ENCODE measurements around the gene IFT27.

IFT27 gene

DNA sequence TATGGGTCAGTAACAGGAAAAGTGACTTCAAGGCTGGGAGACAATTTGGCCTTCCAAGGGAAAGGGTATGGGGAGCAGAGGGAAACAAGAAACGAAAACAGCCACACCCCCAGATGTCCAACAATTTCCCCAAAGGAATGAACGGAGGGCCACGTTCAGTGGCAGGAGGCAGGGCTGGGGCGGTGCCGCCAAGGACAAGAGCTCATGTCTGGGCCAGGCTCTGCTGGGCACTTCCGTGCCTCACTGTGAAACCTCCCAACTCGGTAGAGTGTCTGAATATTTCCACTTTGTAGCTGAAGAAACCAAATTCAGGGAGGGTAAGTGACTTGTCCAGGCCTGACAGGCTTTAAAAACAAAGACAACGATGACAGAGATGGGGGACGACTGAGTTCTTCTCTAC lies 11.9 kb downstream of the IFT27 start:
- Histone ChIP-seq H3K36me3 (replicated peaks) (peaks cover 2% of the 10 kb centered on the region), H3K27ac (no peak overlapping the region), H3K27me3 (replicated peaks) (no peaks in the 10 kb centered on the region), H3K4me3 (ENCODE audit: low read depth, low read length) (no peak overlapping the region)
- in situ Hi-C loops (cut with HindIII; ENCODE audit: low pct_ligation_motif_present, low sequenced_read_pairs) = no loop called here
- DNase-seq = no peak
- TF ChIP-seq, protein P1, sequence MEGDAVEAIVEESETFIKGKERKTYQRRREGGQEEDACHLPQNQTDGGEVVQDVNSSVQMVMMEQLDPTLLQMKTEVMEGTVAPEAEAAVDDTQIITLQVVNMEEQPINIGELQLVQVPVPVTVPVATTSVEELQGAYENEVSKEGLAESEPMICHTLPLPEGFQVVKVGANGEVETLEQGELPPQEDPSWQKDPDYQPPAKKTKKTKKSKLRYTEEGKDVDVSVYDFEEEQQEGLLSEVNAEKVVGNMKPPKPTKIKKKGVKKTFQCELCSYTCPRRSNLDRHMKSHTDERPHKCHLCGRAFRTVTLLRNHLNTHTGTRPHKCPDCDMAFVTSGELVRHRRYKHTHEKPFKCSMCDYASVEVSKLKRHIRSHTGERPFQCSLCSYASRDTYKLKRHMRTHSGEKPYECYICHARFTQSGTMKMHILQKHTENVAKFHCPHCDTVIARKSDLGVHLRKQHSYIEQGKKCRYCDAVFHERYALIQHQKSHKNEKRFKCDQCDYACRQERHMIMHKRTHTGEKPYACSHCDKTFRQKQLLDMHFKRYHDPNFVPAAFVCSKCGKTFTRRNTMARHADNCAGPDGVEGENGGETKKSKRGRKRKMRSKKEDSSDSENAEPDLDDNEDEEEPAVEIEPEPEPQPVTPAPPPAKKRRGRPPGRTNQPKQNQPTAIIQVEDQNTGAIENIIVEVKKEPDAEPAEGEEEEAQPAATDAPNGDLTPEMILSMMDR (IDR thresholded peaks at IDR 0.05; ENCODE audit: low read depth, low read length, missing control alignments) = no peak

DNA sequence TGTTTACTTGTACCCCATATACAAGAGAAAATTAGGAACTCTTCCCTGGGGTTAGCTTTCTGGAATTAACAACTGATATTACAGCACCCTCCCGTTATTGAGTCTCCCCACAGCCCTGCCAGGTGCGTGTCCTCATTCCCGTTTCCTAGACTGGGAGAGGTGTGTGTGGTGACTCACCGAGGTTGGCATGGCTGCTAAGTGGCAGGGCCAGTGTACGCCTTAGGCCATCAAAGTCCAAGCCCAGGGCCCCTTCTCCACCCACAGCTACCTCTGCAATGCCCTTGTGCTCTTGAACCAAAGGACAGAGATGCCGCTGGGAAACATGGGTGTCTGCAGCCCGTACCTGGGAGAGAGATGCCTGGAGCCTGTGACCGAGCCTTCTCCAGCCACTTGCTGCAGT lies 12.3 kb downstream of the IFT27 start:
- DNase-seq = no peak
- Histone ChIP-seq H3K36me3 (replicated peaks) (peaks cover 2% of the 10 kb centered on the region), H3K27ac (no peak overlapping the region), H3K27me3 (replicated peaks) (no peaks in the 10 kb centered on the region), H3K4me3 (ENCODE audit: low read depth, low read length) (no peak overlapping the region)
- in situ Hi-C loops (cut with HindIII; ENCODE audit: low pct_ligation_motif_present, low sequenced_read_pairs) = no loop called here
- TF ChIP-seq, protein P1 (IDR thresholded peaks at IDR 0.05; ENCODE audit: low read depth, low read length, missing control alignments) = no peak

DNA sequence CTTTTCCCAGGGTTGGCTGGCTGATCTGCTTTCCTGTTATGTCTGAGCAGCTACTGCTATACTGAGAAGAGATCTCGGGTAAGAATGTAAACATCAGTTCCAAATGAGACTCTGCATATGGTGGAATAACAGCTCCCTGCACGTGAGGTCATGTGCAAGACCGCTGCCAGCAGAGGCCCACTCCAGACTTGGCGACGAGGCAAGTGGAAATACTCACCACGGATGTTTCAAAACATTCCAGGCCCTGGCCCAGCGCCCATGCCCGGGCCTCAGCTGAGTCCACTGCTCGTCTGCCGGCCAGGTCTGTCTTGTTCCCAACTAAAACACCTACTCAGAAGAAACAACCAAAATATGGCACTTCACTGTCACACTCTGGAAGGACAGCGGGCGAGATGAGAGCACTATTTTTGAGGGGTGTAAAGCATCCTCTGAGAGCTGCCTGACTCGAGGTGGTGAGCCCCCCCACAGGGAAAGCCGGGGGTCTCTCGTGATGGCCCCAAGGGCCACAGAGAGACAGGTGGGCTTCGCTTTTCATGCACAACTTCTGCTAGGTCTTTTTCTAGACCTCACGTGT lies 13.1 kb downstream of the IFT27 start:
- peaks cover 2% of the 10 kb centered on the region for H3K36me3 ChIP-seq (replicated peaks)

DNA sequence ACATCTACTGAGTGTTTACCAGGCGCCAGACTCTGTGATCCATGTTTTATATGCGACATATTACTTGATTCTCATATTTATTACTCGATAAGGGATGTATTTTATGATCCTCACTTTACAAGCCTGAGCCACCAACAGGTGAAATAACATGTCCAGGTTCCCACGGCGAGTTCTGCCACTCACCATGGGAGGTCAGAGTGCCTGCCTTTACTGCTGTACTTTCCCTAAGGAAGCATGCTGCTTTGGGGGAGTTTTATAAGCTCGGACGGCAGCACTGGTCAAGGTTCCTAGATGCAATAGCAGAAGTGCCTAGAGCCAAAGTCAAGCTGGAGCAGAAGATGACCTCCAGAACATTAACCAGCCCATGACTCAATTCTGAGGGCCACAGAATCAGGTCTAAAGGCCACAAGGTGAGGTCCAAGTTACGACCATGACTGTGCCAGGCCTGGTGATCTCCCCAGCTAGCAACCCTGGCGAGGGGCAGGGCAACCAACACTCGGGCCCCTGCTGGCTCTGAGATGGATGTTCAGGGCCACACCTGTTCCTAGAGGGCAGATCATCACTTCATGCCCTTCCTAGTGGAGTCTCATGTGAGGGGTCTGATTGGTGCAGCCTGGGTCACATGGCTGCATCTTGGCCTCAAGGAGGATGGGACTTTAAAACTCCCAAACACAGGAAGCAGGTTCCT lies 14.2 kb downstream of the IFT27 start:
- H3K36me3 ChIP-seq (replicated peaks) = no peaks in the 10 kb centered on the region
- H3K27me3 ChIP-seq (replicated peaks) = no peaks in the 10 kb centered on the region
- no peak overlapping the region for H3K27ac ChIP-seq
- no peak overlapping the region for H3K4me3 ChIP-seq (ENCODE audit: low read depth, low read length)
- DNase-seq = no peak
- TF ChIP-seq, protein P1 (IDR thresholded peaks at IDR 0.05; ENCODE audit: low read depth, low read length, missing control alignments) = no peak
- in situ Hi-C loops (cut with HindIII; ENCODE audit: low pct_ligation_motif_present, low sequenced_read_pairs) = no loop called here

More for the DNA sequence above, 13.1 kb downstream of the IFT27 start:
- no peak for DNase-seq
- TF ChIP-seq, protein P1 (IDR thresholded peaks at IDR 0.05; ENCODE audit: low read depth, low read length, missing control alignments) = no peak
- in situ Hi-C loops (cut with HindIII; ENCODE audit: low pct_ligation_motif_present, low sequenced_read_pairs) = no loop called here
- Histone ChIP-seq H3K27ac (no peak overlapping the region), H3K27me3 (replicated peaks) (no peaks in the 10 kb centered on the region), H3K4me3 (ENCODE audit: low read depth, low read length) (no peak overlapping the region)

DNA sequence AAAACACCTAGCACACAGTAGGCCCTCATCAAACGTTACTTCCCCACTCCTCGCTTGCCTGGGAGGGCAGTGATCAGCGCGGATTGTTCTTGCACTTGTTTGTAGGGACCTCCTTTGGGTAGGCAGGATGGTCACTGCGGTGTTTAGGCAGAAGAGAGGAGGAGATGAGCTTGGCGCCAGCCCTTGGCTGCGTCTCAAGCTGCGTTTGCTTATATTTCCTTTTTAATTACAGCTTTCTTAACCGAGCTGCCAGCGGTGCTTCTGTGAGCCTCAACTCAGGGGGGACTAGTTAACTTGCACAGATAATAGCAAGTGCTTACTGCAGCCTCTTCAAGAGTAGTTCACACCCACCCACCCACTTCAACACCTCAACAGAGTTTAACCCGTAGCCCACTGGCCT lies 15.1 kb downstream of the IFT27 start:
- TF ChIP-seq, protein P1 (IDR thresholded peaks at IDR 0.05; ENCODE audit: low read depth, low read length, missing control alignments) = no peak
- no peaks in the 10 kb centered on the region for H3K27me3 ChIP-seq (replicated peaks)
- in situ Hi-C loops (cut with HindIII; ENCODE audit: low pct_ligation_motif_present, low sequenced_read_pairs) = no loop called here
- H3K4me3 ChIP-seq (ENCODE audit: low read depth, low read length) = no peak overlapping the region
- H3K27ac ChIP-seq = no peak overlapping the region
- DNase-seq = no peak
- H3K36me3 ChIP-seq (replicated peaks) = no peaks in the 10 kb centered on the region

Data from brain microvascular endothelial cell (primary cell).